ENCODE results near the gene CD47. TPM values are rescaled to one million over a fixed set of nuclear protein-coding genes. Genes with fewer than 3 reads are reported as not detected.

CD47 gene
- total RNA-seq, 2 donors from 2014 or later = 6.4 to 12.0 TPM

DNA sequence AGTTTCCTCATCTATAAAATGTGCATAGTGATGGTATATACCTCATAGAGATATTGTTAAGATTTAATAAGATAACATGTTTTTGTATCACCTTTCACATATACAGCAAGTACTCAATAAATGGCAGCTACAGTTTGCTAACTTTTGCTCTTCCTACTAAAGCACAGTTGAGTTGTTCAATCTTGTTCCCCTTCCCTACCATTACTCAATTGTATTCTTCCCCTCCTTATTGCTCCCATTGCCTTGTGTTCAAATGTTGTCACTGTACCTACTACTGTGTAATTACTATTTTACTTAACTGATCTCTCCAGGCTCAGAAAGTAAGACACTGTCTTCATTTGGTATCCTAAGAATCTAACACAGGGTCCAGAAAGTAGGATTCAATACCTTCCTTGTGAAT lies 5.5 kb downstream of the CD47 start:
- H3K4me3 Mint-ChIP-seq = no peak overlapping the region
- peaks cover 16% of the 10 kb centered on the region for H3K27me3 Mint-ChIP-seq (ENCODE audit: insufficient read depth)
- no peaks in the 10 kb centered on the region for H3K9me3 Mint-ChIP-seq
- H3K27me3 ChIP-seq (ENCODE audit: control insufficient read depth, insufficient read depth, low read length, poor library complexity, severe bottlenecking) = peaks cover 35% of the 10 kb centered on the region
- no peak overlapping the region for H3K9ac ChIP-seq (ENCODE audit: extremely low read depth, low read length, poor library complexity, severe bottlenecking)
- H3K27ac ChIP-seq (ENCODE audit: low read depth, low read length) = no peak overlapping the region
- no peaks in the 10 kb centered on the region for H3K4me1 Mint-ChIP-seq
- TF ChIP-seq CTCF (conservative IDR thresholded peaks at IDR 0.05) = no peak
- H3K27ac Mint-ChIP-seq = no peak overlapping the region
- no peak for DNase-seq
- H3K4me1 ChIP-seq (ENCODE audit: control insufficient read depth, insufficient read depth, low read length) = no peaks in the 10 kb centered on the region
- no peaks in the 10 kb centered on the region for H3K36me3 ChIP-seq (ENCODE audit: control insufficient read depth, insufficient read depth, low read length)
- H3K36me3 Mint-ChIP-seq (ENCODE audit: low read depth) = no peaks in the 10 kb centered on the region
- H3K4me3 ChIP-seq (ENCODE audit: low read length) = no peak overlapping the region
- H3K9me3 ChIP-seq (ENCODE audit: control insufficient read depth, low read length) = no peaks in the 10 kb centered on the region

GRCh38 chr3:108079877-108080276 lies 11.0 kb downstream of the CD47 start:
- Histone ChIP-seq H3K27ac (ENCODE audit: low read depth, low read length) (no peak overlapping the region), H3K9me3 (ENCODE audit: control insufficient read depth, low read length) (no peaks in the 10 kb centered on the region), H3K4me1 (ENCODE audit: control insufficient read depth, insufficient read depth, low read length) (no peaks in the 10 kb centered on the region), H3K9ac (ENCODE audit: extremely low read depth, low read length, poor library complexity, severe bottlenecking) (no peak overlapping the region), H3K4me3 (ENCODE audit: low read length) (no peak overlapping the region), H3K27me3 (ENCODE audit: control insufficient read depth, insufficient read depth, low read length, poor library complexity, severe bottlenecking) (no peaks in the 10 kb centered on the region), H3K36me3 (ENCODE audit: control insufficient read depth, insufficient read depth, low read length) (no peaks in the 10 kb centered on the region)
- no peaks in the 10 kb centered on the region for H3K9me3 Mint-ChIP-seq
- no peaks in the 10 kb centered on the region for H3K36me3 Mint-ChIP-seq (ENCODE audit: low read depth)
- no peak overlapping the region for H3K4me3 Mint-ChIP-seq
- no peak for TF ChIP-seq CTCF (conservative IDR thresholded peaks at IDR 0.05)
- WGBS, 2 experiments (ENCODE audit: insufficient coverage in 1 of 2, insufficient read length in 1 of 2) = 93 to 98% methylated on average over 5 of the region's 5 CpGs
- no peak overlapping the region for H3K27ac Mint-ChIP-seq
- H3K4me1 Mint-ChIP-seq = no peaks in the 10 kb centered on the region
- DNase-seq = no peak
- H3K27me3 Mint-ChIP-seq (ENCODE audit: insufficient read depth) = no peaks in the 10 kb centered on the region

- Mint-ChIP-seq H3K9me3 (no peaks in the 10 kb centered on the region), H3K4me3 (no peak overlapping the region), H3K27ac (no peak overlapping the region), H3K27me3 (ENCODE audit: insufficient read depth) (no peaks in the 10 kb centered on the region), H3K36me3 (ENCODE audit: low read depth) (no peaks in the 10 kb centered on the region), H3K4me1 (no peaks in the 10 kb centered on the region)
- 88% methylated on average over 1 of the region's 1 CpG; no CpG with 5 or more reads in 1 of the 2 experiments for WGBS, 2 experiments (ENCODE audit: insufficient coverage in 1 of 2, insufficient read length in 1 of 2)
- Histone ChIP-seq H3K4me1 (ENCODE audit: control insufficient read depth, insufficient read depth, low read length) (no peaks in the 10 kb centered on the region), H3K4me3 (ENCODE audit: low read length) (no peak overlapping the region), H3K9me3 (ENCODE audit: control insufficient read depth, low read length) (no peaks in the 10 kb centered on the region), H3K9ac (ENCODE audit: extremely low read depth, low read length, poor library complexity, severe bottlenecking) (no peak overlapping the region), H3K27ac (ENCODE audit: low read depth, low read length) (no peak overlapping the region), H3K36me3 (ENCODE audit: control insufficient read depth, insufficient read depth, low read length) (no peaks in the 10 kb centered on the region), H3K27me3 (ENCODE audit: control insufficient read depth, insufficient read depth, low read length, poor library complexity, severe bottlenecking) (no peaks in the 10 kb centered on the region)
- no peak for TF ChIP-seq CTCF (conservative IDR thresholded peaks at IDR 0.05)
- DNase-seq = no peak
Observed at GRCh38 chr3:108079043-108079442, 11.8 kb downstream of the CD47 start.

Data from endodermal cell (in vitro differentiated cells).